ENCODE results near the gene CRYAB. TPM values are rescaled to one million over a fixed set of nuclear protein-coding genes. Genes with fewer than 3 reads are reported as not detected.

The CRYAB gene
- total and polyA plus RNA-seq, 4 experiments from 2014 or later, result not detected

DNA sequence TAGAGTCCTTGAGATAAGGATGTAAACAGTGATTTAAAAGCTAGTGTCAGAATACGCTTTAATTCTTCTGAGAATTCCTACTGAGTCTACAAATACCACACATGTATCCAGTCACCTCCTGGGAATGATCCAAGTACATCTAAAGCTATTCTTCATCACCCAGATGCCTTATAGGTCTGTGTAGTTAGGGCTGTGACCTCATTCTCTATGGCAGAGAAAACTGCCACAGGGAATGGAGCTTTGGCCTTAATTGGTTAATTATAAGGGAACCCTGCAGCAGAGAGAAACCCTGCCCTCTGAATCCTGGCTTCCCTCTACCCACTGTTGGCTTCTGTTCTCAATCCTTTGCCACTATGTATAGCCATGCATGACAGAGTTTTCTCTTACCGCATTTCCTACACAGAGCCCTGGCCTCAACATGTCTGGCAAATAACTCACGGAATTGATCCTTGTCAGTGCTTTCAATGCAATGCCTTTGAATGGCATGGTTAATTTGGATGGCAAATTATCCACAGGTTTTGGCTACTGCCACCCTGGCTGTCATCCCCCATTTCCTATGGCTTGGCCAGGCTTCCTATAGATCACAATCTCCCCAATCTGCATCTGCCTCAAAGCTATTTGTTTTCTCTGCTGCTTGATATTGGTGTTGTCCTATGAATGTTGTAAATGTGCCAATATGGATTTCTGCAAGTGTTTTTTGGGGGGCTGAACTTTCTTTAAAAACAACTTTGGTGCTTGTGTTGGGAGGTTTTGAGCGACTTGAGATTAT lies 28.4 kb upstream of the CRYAB start:
- Mint-ChIP-seq H3K9me3 (peaks cover 0 to 3% (median 0%) of the 10 kb centered on the region in 8 donors), H3K27ac (peak overlapping the region in 2 of 7 donors; percentile 6 to 8), H3K36me3 (no peaks in the 10 kb centered on the region), H3K4me1 (peaks cover 18 to 42% (median 30%) of the 10 kb centered on the region in 4 donors), H3K27me3 (no peaks in the 10 kb centered on the region), H3K4me3 (no peak overlapping the region)
- Histone ChIP-seq H3K36me3 (ENCODE audit: insufficient read depth, low read length) (no peaks in the 10 kb centered on the region), H3K4me3 (ENCODE audit: low read length in 2 of 2) (no peak overlapping the region), H3K4me1 (ENCODE audit: insufficient read depth, low read length) (peaks cover 31% of the 10 kb centered on the region), H3K27me3 (ENCODE audit: insufficient read depth, low read length) (no peaks in the 10 kb centered on the region), H3K9me3 (ENCODE audit: control insufficient read depth in 1 of 2, low read length in 2 of 2) (no peaks in the 10 kb centered on the region), H3K27ac (ENCODE audit: low read depth, low read length) (no peak overlapping the region)
- no peak for DNase-seq
- intact Hi-C loops (cut with micrococcal nuclease), result no loop called here
- POLR2A ChIA-PET (ENCODE audit: partially characterized antibody), result interaction anchor here (5.0 kb wide), 1 partner anchor 13 kb away, joined by 36 read pairs; no protein-coding TSS in a partner anchor
- CTCF ChIA-PET (ENCODE audit: partially characterized antibody), result interaction anchor here (0.6 to 5.2 kb wide), 6 partner anchors 8 to 70 kb away, joined by 3 to 34 read pairs (median 6); no protein-coding TSS in a partner anchor

DNA sequence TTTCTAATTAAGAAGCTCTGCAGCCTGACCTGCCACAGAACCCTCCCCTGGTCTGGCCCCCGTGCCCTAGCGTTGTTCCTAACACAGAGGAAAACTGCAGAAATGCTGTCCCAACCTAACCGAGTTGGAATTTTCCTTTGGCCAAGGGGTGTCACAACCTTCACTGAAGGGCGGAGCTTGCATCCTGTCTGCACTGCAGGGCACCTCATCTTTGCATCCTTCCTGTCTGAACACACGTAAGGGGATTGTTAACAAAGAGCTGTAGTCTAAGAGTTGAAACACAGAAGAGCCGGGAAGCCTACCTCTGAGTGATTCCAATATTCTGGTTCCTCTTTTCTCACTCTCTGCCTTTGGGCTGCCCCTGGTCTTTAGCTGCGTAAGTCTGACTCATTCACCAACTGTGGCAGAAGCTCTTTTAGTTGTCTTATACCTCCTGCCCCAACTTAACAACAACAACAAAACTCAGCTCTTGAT lies 27.2 kb upstream of the CRYAB start:
- POLR2A ChIA-PET (ENCODE audit: partially characterized antibody), result interaction anchor here (1.3 to 5.0 kb wide), 2 partner anchors 12 to 148 kb away, joined by 5 to 36 read pairs; partner anchors contain the start of genes SDHD and TIMM8B
- intact Hi-C loops (cut with micrococcal nuclease), result no loop called here
- Mint-ChIP-seq H3K27ac (peak overlapping the region; percentile 36 to 94 (median 75)), H3K36me3 (no peaks in the 10 kb centered on the region), H3K27me3 (no peaks in the 10 kb centered on the region), H3K4me1 (peaks cover 18 to 37% (median 26%) of the 10 kb centered on the region in 4 donors), H3K9me3 (peaks cover 0 to 3% (median 0%) of the 10 kb centered on the region in 8 donors), H3K4me3 (peak overlapping the region; percentile 47 to 85 (median 70))
- Histone ChIP-seq H3K4me1 (ENCODE audit: insufficient read depth, low read length) (peaks cover 31% of the 10 kb centered on the region), H3K4me3 (ENCODE audit: low read length in 2 of 2) (no peak overlapping the region), H3K27me3 (ENCODE audit: insufficient read depth, low read length) (no peaks in the 10 kb centered on the region), H3K36me3 (ENCODE audit: insufficient read depth, low read length) (no peaks in the 10 kb centered on the region), H3K27ac (ENCODE audit: low read depth, low read length) (no peak overlapping the region), H3K9me3 (ENCODE audit: control insufficient read depth in 1 of 2, low read length in 2 of 2) (no peaks in the 10 kb centered on the region)
- CTCF ChIA-PET (ENCODE audit: partially characterized antibody), result interaction anchor here (0.9 to 5.2 kb wide), 6 partner anchors 9 to 114 kb away, joined by 3 to 34 read pairs (median 4); no protein-coding TSS in a partner anchor
- peak; percentile 7 to 55 (median 19) for DNase-seq

DNA sequence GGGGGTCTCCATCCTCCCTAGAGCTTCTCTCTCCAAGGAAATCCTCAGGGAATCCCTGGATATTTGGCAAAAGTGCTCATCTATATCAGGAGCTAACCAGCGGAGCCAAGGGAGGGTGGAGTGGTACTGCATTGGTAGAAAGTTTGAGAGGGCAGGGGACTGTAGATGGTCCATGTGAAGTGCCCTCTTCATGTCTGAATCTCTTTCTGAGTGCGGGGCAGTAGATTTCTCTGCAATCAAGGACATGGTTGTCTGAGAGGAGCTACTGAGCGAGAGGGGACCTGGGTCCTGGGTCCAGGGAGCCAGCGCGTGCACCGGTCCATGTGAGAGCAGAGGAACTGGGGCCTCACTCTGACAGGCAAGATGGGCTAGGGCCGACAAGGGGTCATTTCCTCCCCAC lies 26.3 kb upstream of the CRYAB start:
- no peaks in the 10 kb centered on the region for H3K27me3 Mint-ChIP-seq
- H3K27me3 ChIP-seq (ENCODE audit: insufficient read depth, low read length), result no peaks in the 10 kb centered on the region
- H3K36me3 ChIP-seq (ENCODE audit: insufficient read depth, low read length), result no peaks in the 10 kb centered on the region
- CTCF ChIA-PET (ENCODE audit: partially characterized antibody), result interaction anchor here (0.7 to 10.0 kb wide), 5 partner anchors 8 to 115 kb away, joined by 3 to 119 read pairs (median 5); no protein-coding TSS in a partner anchor
- H3K36me3 Mint-ChIP-seq, result no peaks in the 10 kb centered on the region
- POLR2A ChIA-PET (ENCODE audit: partially characterized antibody), result interaction anchor here (1.2 to 5.0 kb wide), 4 partner anchors 11 to 149 kb away, joined by 3 to 36 read pairs (median 4); partner anchors contain the start of genes DLAT, SDHD and TIMM8B
- peaks cover 31% of the 10 kb centered on the region for H3K4me1 ChIP-seq (ENCODE audit: insufficient read depth, low read length)
- no peak for DNase-seq
- intact Hi-C loops (cut with micrococcal nuclease), result no loop called here
- no peaks in the 10 kb centered on the region for H3K9me3 ChIP-seq (ENCODE audit: control insufficient read depth in 1 of 2, low read length in 2 of 2)
- no peak overlapping the region for H3K4me3 ChIP-seq (ENCODE audit: low read length in 2 of 2)
- peak overlapping the region in 6 of 7 donors; percentile 36 to 94 (median 76) for H3K27ac Mint-ChIP-seq
- peak overlapping the region; percentile 35 for H3K27ac ChIP-seq (ENCODE audit: low read depth, low read length)
- peak overlapping the region; percentile 47 to 85 (median 70) for H3K4me3 Mint-ChIP-seq
- H3K9me3 Mint-ChIP-seq, result peaks cover 0 to 5% (median 0%) of the 10 kb centered on the region in 8 donors
- H3K4me1 Mint-ChIP-seq, result peaks cover 18 to 37% (median 26%) of the 10 kb centered on the region in 4 donors

DNA sequence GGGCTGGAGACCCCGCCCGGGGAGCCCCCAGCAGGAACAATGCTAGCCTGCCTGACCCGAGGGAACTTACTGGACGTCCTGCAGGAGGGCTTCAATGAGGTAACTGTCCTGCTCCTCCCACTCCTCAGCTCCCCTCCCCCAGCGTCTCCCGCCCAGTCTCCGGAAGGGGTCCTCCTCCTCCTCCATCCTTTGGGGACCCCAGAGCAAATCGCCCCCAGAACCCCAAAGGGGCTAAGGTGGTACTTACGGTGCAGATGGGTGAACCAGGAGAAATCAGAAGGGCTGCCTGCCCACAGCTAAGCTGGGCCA lies 25.8 kb upstream of the CRYAB start:
- Histone ChIP-seq H3K27me3 (ENCODE audit: insufficient read depth, low read length) (no peaks in the 10 kb centered on the region), H3K9me3 (ENCODE audit: control insufficient read depth in 1 of 2, low read length in 2 of 2) (no peaks in the 10 kb centered on the region), H3K36me3 (ENCODE audit: insufficient read depth, low read length) (no peaks in the 10 kb centered on the region), H3K4me1 (ENCODE audit: insufficient read depth, low read length) (peaks cover 32% of the 10 kb centered on the region), H3K4me3 (ENCODE audit: low read length in 2 of 2) (peak overlapping the region; percentile 43 to 78), H3K27ac (ENCODE audit: low read depth, low read length) (peak overlapping the region; percentile 35)
- Mint-ChIP-seq H3K27ac (peak overlapping the region in 4 of 7 donors; percentile 38 to 94 (median 73)), H3K4me1 (peaks cover 21 to 41% (median 29%) of the 10 kb centered on the region in 4 donors), H3K27me3 (peaks cover 2 to 3% of the 10 kb centered on the region in 2 donors), H3K36me3 (no peaks in the 10 kb centered on the region), H3K4me3 (peak overlapping the region; percentile 47 to 92 (median 74)), H3K9me3 (peaks cover 0 to 5% (median 0%) of the 10 kb centered on the region in 8 donors)
- peak in 1 of 5 donors; percentile 4 for DNase-seq
- intact Hi-C loops (cut with micrococcal nuclease), result no loop called here
- ChIA-PET CTCF (ENCODE audit: partially characterized antibody) (interaction anchor here (0.7 to 10.0 kb wide), 5 partner anchors 8 to 115 kb away, joined by 3 to 119 read pairs (median 5); no protein-coding TSS in a partner anchor), POLR2A (ENCODE audit: partially characterized antibody) (interaction anchor here (1.2 to 5.0 kb wide), 3 partner anchors 11 to 88 kb away, joined by 3 to 36 read pairs (median 4); partner anchors contain the start of gene DLAT)

DNA sequence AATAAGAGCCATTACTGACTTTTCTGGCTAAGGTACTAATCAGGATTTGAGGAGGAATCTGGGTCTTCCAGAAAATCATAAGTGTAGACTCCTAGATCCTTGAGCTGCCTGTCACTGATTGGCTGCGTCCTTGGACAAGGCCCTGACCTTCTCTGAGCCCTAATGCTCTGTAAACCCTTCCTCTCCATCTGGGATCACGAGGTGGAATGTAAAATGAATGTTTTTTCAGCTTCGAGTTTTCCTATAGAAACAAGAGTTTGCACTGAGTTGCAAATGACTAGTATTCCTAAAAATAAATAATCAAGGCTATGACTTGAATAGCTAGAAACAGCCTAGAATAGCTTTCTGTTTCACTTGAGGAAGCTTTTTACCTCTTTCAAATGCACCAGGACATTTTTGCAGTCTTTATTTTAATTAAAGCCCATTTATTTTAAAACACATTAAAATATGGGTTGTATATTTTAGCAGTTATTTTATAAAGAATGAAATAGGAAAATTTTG lies 24.5 kb upstream of the CRYAB start:
- no peaks in the 10 kb centered on the region for H3K9me3 ChIP-seq (ENCODE audit: control insufficient read depth in 1 of 2, low read length in 2 of 2)
- H3K27ac Mint-ChIP-seq, result peak overlapping the region in 3 of 7 donors; percentile 13 to 75 (median 52)
- intact Hi-C loops (cut with micrococcal nuclease), result no loop called here
- H3K36me3 Mint-ChIP-seq, result no peaks in the 10 kb centered on the region
- DNase-seq, result no peak
- H3K36me3 ChIP-seq (ENCODE audit: insufficient read depth, low read length), result no peaks in the 10 kb centered on the region
- H3K4me1 Mint-ChIP-seq, result peaks cover 23 to 47% (median 30%) of the 10 kb centered on the region in 4 donors
- H3K4me3 Mint-ChIP-seq, result peak overlapping the region; percentile 21 to 95 (median 90)
- H3K4me1 ChIP-seq (ENCODE audit: insufficient read depth, low read length), result peaks cover 37% of the 10 kb centered on the region
- no peaks in the 10 kb centered on the region for H3K27me3 ChIP-seq (ENCODE audit: insufficient read depth, low read length)
- H3K27me3 Mint-ChIP-seq, result peaks cover 3 to 4% of the 10 kb centered on the region in 2 donors
- CTCF ChIA-PET (ENCODE audit: partially characterized antibody), result interaction anchor here (1.8 to 10.0 kb wide), 4 partner anchors 9 to 61 kb away, joined by 3 to 119 read pairs (median 20); no protein-coding TSS in a partner anchor
- peaks cover 0 to 5% (median 0%) of the 10 kb centered on the region in 8 donors for H3K9me3 Mint-ChIP-seq
- no peak overlapping the region for H3K27ac ChIP-seq (ENCODE audit: low read depth, low read length)
- POLR2A ChIA-PET (ENCODE audit: partially characterized antibody), result interaction anchor here (0.6 to 5.0 kb wide), 5 partner anchors 9 to 181 kb away, joined by 3 to 36 read pairs (median 3); partner anchors contain the start of genes DLAT, SDHD and TIMM8B
- H3K4me3 ChIP-seq (ENCODE audit: low read length in 2 of 2), result peak overlapping the region in 1 of 2 donors; percentile 78

DNA sequence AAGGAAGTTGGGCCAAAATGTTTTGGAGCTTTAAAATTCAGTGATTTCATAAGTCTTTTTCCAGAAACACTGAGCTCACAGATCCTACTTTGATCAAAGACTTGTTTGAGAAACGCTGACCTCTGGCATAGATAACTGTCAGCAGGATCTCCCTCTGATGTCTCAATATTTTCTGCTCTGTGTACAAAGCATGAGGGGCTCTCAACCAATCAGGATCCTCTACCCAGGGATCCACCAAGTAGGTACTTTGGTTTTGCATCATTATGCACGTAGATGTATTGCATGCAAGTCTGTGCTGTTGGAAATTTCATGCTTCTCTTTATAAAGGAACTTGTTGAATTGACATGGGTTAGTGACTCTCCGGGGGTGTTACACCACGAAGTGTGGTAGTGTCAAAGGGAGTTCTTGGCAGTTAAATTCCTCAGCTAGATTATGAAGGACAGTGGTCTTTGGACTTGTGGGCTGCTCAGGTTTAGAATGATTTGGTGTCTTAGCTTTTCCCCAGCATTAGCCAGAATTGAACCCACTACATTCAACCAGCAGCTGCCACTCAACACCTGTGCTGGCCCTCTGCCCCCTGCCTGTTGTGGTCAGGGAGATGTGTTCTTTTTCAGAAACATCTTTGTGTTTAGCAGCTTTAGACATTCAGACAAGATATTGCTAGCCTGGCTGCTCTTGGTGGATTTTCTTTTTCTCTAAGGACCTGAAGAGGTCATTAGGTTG lies 23.9 kb upstream of the CRYAB start:
- no peak for DNase-seq
- ChIA-PET CTCF (ENCODE audit: partially characterized antibody) (interaction anchor here (1.8 to 10.0 kb wide), 4 partner anchors 8 to 62 kb away, joined by 3 to 119 read pairs (median 20); no protein-coding TSS in a partner anchor), POLR2A (ENCODE audit: partially characterized antibody) (interaction anchor here (0.6 to 5.0 kb wide), 3 partner anchors 9 to 182 kb away, joined by 3 to 36 read pairs (median 3); partner anchors contain the start of genes SDHD and TIMM8B)
- intact Hi-C loops (cut with micrococcal nuclease), result no loop called here
- Mint-ChIP-seq H3K4me1 (peaks cover 23 to 47% (median 30%) of the 10 kb centered on the region in 4 donors), H3K4me3 (peak overlapping the region in 6 of 8 donors; percentile 3 to 90 (median 30)), H3K36me3 (no peaks in the 10 kb centered on the region), H3K27me3 (peaks cover 3 to 4% of the 10 kb centered on the region in 2 donors), H3K27ac (peak overlapping the region in 2 of 7 donors; percentile 52 to 66), H3K9me3 (peaks cover 0 to 5% (median 0%) of the 10 kb centered on the region in 8 donors)
- no peak overlapping the region for H3K4me3 ChIP-seq (ENCODE audit: low read length in 2 of 2)
- no peaks in the 10 kb centered on the region for H3K9me3 ChIP-seq (ENCODE audit: control insufficient read depth in 1 of 2, low read length in 2 of 2)
- H3K36me3 ChIP-seq (ENCODE audit: insufficient read depth, low read length), result no peaks in the 10 kb centered on the region
- peaks cover 37% of the 10 kb centered on the region for H3K4me1 ChIP-seq (ENCODE audit: insufficient read depth, low read length)
- H3K27me3 ChIP-seq (ENCODE audit: insufficient read depth, low read length), result no peaks in the 10 kb centered on the region
- H3K27ac ChIP-seq (ENCODE audit: low read depth, low read length), result no peak overlapping the region

Data from CD4-positive, alpha-beta memory T cell (primary cell).